Stimulated activated CD8-positive, alpha-beta memory T cell treated with anti-CD3 and anti-CD28 coated beads, Interleukin-12 subunit alpha, Interleukin-12 subunit beta, amount 100 ng/mL, for 1 hour (primary cell): ENCODE measurements around the gene PCSK7.

Source experiments
- DNase-seq: peaks from one replicate; pipeline ENCODE4 v3.0.0-alpha.2; 2020; ENCODE audit warnings: low read depth

The PCSK7 gene

DNA sequence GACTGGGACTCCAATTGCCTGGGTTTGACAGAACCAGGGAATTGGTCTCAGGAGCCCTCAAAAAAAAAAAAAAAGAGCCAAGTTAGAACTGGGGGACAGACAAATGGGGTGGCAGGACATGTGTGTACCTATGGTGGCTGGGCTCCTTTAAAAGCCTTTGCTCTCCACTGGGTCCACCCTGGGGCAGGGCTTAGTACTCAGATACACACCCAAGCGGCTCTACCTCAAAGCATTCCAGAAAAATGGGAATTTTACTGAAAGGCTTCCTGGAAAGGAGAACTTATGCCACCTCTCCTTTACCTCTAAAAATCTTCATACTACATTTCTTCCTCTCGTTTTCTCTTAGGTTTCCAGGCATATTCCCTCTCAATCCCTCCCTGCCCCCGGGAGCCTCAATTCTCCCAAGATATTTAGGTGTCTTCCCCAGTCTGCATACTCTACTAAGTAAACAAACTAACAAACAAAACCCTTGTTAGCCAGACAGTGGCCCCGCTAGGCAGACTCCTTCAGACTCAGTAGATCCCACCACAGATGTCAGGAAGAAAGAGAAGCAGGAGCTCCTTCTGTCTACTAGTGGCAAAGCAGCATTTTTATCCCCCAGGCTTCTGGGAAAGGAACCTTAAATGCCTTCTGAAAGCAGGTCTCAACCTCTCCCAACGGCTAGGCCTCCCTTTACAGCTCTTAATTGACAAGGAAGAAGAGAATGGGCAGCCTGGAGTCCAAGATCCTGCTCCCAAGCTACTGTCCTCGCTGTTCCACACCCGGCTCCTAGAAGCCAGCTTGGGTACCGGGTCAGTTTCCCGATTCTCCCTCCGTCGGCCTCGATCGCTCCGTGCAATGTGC lies 653 bp downstream of the PCSK7 start:
- no peak for DNase-seq

DNA sequence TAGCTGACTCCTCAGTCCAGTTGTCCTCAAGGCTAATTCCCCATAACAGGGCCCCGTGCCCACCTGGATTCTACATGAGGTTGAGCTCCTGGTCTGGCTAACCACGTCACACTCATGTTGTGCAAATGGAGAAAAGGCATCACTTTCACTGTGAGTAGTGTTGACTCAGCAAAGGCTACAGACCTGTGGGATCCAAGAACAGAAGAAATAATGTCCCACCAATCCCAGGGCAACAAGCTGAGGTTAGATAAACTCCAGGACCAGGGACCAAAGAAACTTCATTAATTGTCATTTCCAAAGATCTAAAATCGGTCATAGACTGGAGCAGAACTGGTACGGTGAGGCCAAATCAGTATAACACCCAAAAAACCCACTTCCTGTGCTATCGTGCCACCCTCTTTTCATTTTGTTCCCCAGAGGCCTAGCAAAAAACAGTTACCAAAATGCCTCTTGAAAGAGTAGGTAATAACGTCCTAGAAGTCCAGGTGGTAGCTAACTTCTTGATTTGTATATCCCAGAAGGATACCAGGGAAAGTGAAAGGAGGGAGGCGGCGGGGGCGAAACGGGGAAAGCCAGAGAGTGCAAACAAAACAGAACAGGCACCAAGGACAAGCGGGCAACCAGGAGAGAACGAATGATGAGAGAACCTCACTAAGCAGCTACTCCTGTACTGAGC lies 1.4 kb downstream of the PCSK7 start:
- no peak for DNase-seq

DNA sequence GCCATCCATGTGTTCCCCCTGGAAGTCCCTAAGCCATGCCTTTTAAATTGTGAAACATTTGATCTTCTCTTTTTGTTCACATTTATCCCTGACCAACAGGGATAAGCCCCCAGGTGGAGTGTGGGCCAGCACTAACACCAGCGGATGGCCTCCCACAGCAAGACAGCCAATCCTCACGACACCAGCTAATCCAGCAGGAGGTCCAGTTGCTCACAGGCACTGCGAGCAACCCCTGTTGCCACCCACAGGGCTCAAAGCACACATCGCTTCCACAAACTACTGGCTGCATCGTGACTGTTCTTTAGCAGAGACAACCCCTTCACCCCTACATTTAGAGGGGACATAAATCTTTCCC lies 2.0 kb downstream of the PCSK7 start:
- DNase-seq: no peak

DNA sequence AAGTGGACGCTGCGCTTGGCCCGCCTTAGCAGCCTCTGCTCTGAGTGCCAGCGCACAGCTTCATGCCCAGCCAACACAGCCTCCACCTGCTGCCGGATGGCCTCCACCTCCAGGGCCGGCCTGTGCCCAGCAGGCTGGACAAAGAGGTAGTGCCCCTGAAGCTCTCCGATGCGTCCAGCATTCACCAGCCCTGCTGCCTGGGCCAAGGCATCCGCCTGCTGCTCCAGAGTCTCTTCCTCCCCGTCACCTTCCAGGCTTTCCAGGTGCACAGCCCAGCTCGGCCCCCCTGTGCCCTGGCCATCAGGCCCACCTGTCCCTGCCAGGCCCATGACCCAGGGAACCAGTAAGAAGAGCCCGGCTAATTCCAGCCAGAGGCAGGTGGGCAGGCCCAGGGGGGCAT lies 2.5 kb downstream of the PCSK7 start:
- no peak for DNase-seq

DNA sequence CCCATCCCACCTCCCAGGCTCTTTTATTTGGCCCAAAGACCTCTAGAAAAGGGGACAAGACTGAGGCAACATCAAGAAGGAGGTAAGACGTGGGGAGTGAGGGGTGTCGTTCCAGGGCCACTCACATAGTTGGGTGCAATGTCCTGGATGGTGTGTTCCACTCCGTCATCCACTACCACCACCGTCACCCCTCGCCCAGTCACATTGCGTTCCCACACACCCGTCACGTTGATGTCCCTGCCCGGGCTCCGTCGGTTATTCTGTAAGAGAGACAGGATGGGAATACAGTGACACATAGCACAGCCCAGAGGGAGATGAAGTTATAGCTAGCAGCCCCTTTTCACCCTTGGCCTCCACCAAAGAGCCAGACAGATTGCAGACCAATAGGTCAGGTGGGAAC lies 3.8 kb downstream of the PCSK7 start:
- no peak for DNase-seq

DNA sequence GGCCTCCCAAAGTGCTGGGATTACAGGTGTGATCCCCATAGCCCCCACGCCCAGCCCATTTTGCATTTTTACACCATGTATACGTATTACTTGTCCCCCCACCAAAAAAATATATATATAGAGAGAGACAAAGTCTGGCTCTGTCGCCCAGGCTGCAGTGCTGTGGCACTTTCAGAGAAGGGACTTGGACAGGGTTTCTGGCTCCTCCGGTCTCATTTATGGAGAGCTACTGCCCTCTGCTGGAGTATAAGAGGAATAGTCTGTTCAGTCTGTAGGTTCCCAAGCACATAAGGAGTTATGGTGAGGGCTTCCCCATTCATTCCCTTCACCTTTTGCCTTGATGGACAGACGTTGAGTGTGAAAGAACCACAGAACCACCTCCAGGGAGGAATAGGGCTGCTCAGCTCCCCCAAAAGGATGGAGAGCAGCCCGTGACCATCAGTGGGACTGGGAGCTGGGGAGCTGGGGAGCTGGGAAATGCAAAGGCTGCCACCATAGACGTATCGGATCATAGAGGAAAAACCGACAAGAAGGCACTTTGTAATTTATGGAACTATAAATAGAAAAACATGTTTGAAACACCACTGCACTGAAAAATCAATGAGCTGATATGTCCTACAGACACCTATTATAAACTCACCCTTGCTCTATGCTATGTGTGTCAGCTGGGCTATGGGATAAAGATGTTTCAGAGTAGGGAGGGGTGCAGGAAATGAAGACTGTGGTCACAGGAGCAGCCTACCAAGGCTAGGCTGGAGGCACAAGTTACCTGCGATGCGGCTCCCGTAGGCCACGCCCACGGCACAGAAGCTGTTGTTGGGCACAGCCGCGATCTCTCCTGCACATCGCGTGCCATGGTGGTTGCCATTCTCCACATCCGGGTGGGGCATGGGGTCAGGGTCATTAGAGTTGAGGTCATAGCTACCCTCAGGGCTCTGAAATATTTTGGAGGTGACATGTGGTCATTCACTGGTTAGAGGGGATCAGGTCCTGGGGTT lies 5.2 kb downstream of the PCSK7 start:
- peak; percentile 27 for DNase-seq

DNA sequence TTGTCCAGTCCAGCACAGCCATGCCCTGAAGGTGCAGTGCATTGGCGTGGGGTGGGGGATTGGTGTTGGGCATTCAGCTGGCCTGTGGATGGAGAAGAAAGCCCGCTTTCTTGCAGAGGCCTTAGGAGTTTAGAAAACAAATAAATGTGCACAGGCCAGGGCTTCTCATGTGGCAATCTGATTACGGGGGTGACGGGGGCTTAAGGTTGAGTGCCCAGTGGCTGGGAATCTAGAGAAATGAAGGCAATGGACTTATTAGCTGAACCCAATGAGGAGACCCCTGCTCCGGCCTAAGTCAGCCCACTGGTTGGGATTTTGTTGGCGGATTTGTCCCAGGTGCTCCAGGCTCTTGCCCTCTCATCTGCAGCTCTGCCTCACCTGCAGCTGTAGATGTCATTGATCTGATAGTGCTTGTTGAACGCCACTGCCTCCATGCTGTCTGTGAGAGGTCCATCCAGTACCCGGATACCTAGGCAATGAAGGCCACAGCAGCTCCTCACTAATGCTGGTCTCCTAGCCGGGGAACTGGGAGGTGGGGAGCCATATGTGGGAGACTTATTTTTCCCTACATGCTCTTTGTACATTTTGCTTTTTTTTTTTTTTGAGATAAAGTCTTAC lies 6.2 kb downstream of the PCSK7 start:
- DNase-seq: no peak

DNA sequence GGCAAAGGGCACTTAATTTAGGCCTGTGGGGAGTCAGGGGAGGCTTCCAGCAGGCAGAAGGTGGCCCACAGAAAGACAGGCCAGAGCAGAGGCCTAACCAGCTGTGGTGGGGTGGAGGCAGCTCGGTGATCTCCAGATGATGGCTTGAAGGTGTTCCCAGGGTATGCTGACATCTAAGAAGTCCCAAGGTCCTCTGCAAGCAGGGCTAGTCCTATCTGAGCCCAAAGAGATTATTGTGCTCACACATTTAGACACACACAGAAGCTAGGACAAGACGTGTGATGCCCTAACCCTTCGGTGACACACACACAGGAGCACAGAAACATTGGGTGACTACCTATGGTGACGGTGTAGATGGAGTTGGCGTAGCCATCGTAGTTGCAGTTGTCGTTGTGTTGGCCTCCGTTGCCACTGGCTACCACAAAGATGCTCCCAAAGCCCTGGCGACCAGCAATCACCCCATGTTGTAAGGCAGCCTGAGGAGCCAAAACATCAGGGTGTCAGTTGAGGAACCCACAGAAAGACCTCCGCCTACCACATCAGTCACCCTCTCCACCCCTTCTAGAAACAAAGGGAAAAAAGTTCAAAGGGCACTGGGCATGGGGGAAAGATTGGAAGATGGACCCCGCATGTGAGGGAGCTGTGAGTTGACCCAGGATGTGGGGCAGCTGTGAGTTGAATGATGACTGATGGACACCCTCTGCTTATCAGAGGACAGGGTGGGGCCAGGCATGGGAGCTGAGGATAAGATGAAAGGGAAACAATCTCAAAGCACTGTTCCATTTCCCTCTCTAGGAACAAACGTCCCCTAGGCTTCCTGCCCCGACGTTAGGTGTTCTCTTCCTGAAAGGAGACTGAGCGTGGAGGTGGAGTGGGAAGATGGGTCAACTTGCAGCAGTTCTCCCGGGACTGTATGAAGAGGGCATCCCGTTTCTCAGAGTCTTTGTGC lies 7.9 kb downstream of the PCSK7 start:
- DNase-seq: no peak

DNA sequence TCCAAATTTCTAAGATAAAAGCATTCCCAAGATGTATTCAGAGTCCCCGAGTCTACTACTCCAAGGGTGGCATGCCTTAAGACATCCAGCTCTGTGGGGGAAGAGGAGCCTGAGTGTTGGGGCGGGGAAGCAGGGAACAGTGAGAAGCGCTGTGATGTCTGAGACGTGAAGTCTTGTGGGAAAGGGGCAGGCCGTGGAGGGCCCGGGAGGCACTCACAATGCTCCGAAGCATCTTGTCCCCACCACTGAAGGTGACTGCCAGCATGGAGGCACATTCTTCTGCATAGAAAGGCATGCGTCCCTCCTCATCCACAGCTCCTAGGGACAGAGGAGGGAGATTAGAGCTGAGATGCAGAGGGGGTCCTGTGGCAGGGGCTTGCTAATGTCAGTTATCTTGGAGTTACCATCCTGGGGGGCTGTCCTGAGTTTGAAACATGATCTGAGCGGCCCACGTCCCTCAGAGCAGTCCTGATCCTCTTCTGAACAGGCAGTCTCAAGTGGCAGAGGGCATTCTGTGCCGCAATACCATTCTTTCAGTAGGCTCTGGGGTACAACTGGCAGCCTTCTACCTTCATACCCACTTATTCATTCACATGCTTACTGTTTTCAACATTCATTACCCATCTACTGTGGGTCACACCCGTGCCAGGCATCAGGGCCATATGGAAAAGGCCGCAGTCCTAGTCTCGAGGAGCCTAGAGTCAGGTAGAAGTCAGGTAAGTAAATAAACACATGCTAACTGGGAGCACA lies 8.7 kb downstream of the PCSK7 start:
- DNase-seq: no peak

DNA sequence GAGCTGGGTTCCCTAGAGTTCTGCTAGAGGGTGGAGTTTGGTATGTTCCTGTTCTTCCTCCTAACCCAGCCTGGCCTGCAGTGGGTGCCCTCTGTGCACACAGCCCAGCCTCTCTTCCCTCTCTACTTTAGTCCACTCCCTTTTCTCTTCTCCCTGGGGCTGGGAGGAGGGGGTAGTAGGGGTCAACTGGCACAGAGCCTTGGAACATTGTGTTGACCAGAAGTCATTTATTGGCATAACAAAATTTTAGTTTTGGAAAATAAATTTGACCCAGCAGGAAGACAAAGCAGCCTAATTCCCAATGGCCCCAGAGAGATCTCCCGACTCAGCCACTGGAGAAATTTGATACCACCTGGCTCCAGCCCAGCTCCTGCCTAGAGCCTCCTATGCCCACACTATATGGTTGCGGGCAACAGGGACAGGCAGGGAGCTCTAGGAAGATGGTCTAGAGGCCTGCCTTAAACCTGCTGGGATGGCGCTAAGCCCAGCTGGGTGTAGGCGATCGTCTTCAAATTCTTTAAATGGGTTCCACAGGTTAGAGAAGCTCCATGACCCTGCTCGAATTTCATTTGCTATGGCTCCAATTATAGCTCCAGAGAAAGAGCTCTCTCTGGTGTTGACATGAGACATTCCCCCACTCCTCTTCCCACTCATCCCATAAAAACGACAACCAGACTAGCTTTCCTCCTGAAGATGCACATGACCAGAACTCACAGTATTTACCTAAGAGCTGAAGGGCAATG lies 9.9 kb downstream of the PCSK7 start:
- no peak for DNase-seq

DNA sequence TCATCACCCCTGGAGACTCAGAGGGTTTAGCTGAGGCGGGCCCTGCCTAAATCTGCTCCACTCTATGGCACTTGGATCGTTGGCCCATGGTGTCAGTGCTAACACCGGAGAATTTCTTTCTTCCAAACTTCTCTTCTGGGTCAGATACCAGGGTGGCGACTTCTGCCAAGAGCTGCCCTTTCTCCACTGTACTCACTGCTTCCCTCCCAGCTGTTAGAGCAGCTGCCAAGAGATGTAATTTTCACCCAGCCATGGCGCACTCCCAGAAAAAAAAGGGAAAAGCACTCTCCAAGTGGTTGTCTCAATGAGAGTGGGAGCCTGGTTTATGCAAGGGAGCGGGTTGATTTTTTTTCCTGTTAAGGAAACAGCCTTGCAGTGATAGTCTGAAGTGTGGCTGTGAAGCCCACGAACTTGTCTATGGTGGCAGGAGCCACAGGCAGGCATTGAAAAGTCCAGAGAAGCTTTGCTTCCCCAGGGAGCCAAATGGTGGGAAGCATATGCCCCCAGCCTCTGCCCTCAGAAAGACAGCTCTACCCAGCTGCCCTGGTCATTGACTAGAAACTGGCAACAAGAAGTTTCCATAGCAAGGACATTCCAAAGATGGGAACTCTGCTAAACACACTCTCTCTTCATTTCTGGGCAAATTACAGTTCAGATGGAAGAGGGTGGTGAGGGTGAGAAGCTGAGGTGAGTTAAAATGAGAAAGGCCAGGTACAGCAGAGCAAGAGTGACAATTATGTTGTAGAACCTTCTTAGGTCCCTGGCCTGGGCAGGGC lies 10.7 kb downstream of the PCSK7 start:
- DNase-seq: no peak

DNA sequence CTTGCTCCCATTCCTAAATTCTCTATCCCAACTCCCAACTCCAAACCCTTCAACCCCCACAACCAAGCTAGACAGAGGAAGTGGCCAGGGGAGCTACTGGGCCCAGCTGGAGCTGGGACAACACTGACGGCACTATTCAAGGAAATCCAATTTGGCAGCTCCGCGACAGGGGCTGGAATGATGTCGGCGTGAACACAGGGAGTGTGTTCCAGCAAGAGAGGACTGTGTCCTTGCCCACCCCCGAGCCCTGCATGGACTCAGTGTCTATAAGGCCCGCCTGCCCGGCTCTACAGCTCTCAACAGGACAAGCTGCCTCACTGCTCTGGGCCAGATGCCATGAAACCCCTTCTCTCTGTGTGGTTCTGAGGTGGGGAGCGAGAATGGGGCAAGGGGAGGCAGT lies 11.3 kb downstream of the PCSK7 start:
- DNase-seq: no peak

DNA sequence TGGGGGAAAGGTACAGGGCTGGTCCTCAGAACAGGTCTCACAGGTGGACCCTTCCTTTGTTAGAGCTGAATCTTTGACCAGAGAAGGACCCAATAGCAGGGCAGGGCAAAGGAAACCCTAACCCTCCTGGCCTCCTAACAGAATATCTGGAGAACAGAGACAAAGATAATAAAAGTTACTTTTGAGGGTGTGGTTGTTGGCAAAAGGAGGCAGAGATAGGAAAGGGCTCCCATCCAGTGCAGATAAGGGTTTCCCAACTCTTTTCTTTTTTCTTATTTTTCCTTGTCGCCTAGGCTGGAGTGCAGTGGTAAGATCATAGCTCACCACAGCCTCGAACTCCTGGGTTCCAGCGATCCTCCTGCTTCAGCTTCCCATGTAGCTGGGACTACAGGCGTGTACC lies 11.9 kb downstream of the PCSK7 start:
- no peak for DNase-seq

DNA sequence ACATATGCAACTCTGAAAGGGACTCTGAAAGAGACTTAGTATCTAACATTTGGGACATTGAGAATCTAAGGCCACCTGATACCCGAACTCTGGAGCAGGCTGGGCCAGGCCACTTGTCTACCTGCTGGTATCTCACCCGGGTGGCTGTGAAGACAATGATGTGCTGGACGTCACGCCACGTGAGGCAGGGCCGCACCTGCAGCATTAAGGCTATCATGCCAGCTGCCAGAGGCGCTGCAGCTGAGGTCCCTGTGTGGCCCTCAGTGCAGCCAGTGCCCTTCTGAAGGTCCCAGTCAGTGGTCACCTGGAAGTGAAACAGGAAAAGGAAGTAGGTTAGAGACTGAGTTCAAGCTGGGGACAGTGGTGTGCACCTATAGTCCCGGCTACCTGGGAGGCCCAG lies 12.4 kb downstream of the PCSK7 start:
- DNase-seq: no peak

DNA sequence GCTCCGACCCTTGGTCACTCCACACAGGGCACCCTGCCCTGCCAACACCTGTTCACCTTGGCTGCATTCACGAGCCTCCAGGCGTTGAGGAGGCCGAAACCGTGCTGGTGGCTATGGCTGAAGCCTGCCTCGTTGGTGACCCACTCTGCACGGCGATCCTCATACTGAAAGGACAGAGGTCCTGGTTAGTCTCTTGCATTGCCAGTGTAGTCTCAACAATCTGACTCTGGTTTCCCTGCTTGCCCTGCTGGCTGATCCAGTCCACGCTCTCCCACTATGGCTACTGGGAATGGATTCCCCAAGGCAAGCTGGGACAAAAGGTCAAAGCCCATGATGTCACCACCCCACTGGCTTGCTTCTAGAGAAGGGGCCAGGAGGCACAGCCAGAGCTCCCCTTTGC lies 12.9 kb downstream of the PCSK7 start:
- DNase-seq: no peak

DNA sequence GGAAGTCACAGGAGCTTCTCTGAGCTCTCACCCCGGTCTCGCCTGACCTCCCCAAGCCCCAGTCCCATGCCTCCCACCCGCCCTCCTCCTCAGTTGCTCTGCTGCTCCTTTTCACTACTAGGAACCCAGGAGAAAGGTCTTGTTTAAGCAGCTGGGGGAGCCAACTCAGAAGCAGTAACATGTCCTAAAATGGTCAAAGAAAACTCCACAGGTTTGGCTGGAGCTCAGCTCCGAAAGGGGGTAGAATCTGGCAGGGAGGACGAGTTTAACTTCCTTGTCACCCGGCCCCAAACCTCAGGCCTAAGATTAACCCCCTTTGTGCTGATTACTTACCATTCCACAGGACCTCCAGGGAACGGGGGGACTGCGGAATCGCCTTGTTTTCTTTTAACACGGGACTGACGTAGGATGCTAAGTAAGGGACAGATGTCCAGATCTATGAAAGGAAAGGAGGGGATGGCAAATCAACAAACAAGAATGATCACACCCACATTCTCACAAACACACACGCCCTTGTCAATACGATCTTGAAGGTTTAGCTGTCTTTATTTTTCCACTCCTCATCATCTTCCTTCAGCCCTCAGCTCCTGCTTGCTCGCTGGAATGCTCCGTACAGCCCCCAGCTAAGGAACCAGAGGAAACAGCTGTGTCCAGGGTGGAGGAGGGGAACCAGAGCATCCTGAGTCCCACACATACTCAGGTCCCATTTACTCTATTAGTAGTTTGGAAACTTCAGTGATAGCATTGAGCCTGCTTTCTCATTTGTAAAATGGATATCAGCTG lies 13.5 kb downstream of the PCSK7 start:
- DNase-seq: no peak

DNA sequence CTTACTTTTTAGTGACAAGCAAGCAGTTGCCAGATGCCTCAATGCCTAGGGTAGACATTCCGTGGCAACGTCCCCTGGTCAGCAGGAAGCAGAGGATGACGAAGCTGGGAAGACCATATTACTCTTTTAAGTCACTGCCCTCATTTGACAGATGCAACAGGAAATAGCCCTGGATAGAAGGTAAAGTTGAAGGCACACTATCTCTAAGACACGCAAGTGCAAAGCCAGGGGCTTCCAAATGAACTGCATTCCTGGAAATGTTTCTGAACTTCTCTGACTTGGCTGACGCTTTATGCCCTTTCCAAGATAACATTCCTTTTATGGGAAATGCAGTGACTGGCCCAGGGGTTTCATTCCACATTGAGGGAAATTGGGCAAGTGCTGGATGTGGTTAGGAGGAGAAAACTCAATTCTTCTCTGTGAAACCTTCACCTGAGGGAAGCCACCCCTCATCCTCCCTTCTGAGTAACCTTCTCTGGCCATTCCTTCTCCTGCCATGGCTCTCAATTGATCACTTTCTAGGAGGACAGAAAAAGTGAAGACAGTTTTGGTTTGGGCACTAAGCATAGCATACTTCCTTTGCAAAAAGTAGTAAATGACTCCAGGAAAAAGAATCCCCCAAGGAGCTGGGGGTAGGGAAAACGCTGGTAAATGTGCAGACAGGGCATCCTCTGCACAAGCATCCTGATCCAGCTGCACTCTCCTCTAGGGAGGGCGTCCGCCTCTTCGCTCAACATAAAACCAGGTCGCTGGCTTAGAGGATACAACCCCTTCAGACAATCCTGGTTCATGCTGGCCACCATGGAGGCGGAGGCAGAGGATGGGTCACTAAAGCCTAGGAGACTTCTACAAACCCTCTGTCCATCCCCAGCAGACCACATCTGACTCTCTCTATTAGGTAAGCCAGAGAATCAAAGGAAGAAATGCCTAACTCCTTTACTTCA lies 14.5 kb downstream of the PCSK7 start:
- no peak for DNase-seq
